Measurements from ENCODE around the gene DXO.

DNA sequence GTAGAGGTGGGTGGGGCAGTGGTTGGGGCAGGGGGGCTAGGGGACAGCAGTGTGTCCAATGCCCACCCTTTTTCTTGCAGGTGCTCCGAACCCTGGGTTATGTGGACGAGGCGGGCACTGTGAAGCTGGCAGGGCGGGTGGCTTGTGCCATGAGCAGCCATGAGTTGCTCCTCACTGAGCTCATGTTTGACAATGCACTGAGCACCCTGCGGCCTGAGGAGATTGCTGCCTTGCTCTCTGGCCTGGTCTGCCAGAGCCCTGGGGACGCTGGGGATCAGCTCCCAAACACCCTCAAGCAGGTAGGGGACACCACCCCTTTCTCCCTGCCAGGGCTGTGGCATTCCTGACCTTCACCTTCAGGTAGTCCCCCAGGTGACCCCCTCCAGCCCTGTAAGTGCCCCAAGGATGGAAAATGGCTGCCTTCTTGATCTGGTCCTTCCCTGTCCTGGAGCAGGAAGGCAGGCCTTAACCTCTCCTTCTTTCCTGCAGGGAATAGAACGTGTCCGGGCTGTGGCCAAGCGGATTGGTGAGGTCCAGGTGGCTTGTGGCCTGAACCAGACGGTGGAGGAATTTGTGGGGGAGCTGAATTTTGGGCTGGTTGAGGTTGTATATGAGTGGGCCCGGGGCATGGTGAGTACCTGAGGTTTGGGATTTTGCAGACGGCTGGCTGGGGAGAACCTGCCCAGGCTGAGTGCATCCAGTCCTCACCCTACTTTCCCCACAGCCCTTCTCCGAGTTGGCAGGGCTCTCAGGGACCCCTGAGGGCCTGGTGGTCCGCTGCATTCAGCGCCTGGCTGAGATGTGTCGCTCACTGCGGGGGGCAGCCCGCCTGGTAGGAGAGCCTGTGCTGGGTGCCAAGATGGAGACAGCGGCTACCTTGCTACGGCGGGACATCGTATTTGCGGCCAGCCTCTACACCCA lies 2.9 kb downstream of the DXO start:
- TF ChIP-seq, protein P1, sequence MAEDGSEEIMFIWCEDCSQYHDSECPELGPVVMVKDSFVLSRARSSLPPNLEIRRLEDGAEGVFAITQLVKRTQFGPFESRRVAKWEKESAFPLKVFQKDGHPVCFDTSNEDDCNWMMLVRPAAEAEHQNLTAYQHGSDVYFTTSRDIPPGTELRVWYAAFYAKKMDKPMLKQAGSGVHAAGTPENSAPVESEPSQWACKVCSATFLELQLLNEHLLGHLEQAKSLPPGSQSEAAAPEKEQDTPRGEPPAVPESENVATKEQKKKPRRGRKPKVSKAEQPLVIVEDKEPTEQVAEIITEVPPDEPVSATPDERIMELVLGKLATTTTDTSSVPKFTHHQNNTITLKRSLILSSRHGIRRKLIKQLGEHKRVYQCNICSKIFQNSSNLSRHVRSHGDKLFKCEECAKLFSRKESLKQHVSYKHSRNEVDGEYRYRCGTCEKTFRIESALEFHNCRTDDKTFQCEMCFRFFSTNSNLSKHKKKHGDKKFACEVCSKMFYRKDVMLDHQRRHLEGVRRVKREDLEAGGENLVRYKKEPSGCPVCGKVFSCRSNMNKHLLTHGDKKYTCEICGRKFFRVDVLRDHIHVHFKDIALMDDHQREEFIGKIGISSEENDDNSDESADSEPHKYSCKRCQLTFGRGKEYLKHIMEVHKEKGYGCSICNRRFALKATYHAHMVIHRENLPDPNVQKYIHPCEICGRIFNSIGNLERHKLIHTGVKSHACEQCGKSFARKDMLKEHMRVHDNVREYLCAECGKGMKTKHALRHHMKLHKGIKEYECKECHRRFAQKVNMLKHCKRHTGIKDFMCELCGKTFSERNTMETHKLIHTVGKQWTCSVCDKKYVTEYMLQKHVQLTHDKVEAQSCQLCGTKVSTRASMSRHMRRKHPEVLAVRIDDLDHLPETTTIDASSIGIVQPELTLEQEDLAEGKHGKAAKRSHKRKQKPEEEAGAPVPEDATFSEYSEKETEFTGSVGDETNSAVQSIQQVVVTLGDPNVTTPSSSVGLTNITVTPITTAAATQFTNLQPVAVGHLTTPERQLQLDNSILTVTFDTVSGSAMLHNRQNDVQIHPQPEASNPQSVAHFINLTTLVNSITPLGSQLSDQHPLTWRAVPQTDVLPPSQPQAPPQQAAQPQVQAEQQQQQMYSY (CRISPR knock-in tag; IDR thresholded peaks at IDR 0.05): no peak
- no peak for TF ChIP-seq TARDBP (CRISPR knock-in tag; IDR thresholded peaks at IDR 0.05)
- no peak for TF ChIP-seq ZNF703 (CRISPR knock-in tag; IDR thresholded peaks at IDR 0.05; ENCODE audit: borderline replicate concordance)
- TF ChIP-seq, protein P2, sequence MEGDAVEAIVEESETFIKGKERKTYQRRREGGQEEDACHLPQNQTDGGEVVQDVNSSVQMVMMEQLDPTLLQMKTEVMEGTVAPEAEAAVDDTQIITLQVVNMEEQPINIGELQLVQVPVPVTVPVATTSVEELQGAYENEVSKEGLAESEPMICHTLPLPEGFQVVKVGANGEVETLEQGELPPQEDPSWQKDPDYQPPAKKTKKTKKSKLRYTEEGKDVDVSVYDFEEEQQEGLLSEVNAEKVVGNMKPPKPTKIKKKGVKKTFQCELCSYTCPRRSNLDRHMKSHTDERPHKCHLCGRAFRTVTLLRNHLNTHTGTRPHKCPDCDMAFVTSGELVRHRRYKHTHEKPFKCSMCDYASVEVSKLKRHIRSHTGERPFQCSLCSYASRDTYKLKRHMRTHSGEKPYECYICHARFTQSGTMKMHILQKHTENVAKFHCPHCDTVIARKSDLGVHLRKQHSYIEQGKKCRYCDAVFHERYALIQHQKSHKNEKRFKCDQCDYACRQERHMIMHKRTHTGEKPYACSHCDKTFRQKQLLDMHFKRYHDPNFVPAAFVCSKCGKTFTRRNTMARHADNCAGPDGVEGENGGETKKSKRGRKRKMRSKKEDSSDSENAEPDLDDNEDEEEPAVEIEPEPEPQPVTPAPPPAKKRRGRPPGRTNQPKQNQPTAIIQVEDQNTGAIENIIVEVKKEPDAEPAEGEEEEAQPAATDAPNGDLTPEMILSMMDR (CRISPR knock-in tag; IDR thresholded peaks at IDR 0.05): no peak
- TF ChIP-seq POLR2A (IDR thresholded peaks at IDR 0.05; ENCODE audit: insufficient read depth in 1 of 2, low read depth in 2 of 2, low read length in 2 of 2): peak in 1 of 2 experiments; percentile 21; a peak in 2 of 4 replicates
- no peak for TF ChIP-seq SPEN (CRISPR knock-in tag; IDR thresholded peaks at IDR 0.05; ENCODE audit: low read depth)
- TF ChIP-seq MYNN (CRISPR knock-in tag; IDR thresholded peaks at IDR 0.05; ENCODE audit: low read depth): no peak
- no peak for TF ChIP-seq HNF4G (IDR thresholded peaks at IDR 0.05; ENCODE audit: borderline replicate concordance, low read depth, low read length)
- no peak for TF ChIP-seq HNF4G (CRISPR knock-in tag; IDR thresholded peaks at IDR 0.05; ENCODE audit: borderline replicate concordance, low read depth)
- TF ChIP-seq, protein P3, sequence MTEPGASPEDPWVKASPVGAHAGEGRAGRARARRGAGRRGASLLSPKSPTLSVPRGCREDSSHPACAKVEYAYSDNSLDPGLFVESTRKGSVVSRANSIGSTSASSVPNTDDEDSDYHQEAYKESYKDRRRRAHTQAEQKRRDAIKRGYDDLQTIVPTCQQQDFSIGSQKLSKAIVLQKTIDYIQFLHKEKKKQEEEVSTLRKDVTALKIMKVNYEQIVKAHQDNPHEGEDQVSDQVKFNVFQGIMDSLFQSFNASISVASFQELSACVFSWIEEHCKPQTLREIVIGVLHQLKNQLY (CRISPR knock-in tag; IDR thresholded peaks at IDR 0.05): no peak
- TF ChIP-seq, protein P4, sequence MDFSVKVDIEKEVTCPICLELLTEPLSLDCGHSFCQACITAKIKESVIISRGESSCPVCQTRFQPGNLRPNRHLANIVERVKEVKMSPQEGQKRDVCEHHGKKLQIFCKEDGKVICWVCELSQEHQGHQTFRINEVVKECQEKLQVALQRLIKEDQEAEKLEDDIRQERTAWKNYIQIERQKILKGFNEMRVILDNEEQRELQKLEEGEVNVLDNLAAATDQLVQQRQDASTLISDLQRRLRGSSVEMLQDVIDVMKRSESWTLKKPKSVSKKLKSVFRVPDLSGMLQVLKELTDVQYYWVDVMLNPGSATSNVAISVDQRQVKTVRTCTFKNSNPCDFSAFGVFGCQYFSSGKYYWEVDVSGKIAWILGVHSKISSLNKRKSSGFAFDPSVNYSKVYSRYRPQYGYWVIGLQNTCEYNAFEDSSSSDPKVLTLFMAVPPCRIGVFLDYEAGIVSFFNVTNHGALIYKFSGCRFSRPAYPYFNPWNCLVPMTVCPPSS (IDR thresholded peaks at IDR 0.05): no peak

All from HepG2 (cell line).